HG03103 (cell line): Measurements from ENCODE around the gene ANKFN1.
"Not testable (repeated sequence)": the region's sequence is repeated elsewhere in the genome, so short reads cannot be mapped to it uniquely, and the experiment has no call there.

Experiments used
- ATAC-seq: cut with Tn5 transposase; IDR thresholded peaks from one replicate; pipeline ENCODE4 v1.9.1; 2021; ENCODE audit warnings: low read depth; ENCODE audit not compliant: unreplicated experiment

The ANKFN1 gene

DNA sequence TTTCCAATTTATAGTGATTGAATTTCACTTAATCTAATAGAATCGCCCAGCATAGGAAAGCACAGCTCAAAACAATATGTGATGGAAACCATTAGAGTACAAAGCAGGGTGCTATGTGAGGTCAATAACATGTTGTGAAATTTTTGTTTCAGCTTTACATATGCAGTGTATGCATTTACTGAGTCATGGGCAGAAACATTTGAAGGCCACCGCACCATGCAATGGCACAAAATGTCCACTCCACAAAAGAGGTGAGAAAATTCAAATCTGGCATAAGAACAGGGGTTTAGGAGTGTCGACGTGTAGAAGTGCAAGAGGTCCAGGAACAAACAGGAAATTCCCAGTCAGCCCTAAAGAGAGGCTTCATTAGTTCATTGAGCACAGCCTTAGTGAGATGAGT is 131.2 kb downstream of the ANKFN1 start:
- ATAC-seq = no peak

DNA sequence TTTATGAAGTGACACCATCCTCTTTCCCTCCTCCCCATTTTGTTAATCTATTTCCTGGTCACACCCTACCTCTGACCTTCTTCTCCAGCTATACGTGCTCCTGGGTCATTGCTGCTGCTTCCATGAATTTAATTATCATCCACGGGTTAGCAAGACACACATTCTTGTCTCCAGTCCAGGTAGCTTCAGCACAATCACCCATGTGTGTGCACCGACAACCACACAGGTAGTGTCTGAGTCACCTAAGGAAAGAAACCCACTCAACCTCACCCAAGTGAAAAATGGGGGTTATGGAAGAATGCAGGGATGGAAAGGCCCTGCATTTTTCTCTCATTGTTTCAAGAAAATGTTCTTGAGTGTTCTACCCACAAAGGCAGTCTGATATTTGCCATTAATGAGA is 135.5 kb downstream of the ANKFN1 start:
- ATAC-seq = not testable (repeated sequence)

GRCh38 chr17:56289321-56289720 is 136.0 kb downstream of the ANKFN1 start:
- ATAC-seq = no peak

- no peak for ATAC-seq
Measured at GRCh38 chr17:56290101-56290801, 137.0 kb downstream of the ANKFN1 start.

DNA sequence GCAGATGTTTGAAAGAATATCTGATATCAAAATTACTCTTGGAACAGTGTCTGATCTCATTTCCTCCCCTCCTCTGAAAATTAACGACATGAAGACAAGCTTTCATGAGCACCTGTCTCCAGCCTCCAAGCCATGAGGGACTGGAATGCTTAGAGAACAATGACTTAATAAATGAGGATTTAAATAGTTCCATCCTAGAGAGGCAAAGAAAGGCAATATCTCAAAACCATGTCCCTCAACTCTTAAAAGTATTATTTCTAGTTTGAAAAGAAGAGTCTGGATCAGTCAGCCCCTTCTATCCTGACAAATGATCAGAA is 137.5 kb downstream of the ANKFN1 start:
- ATAC-seq = no peak

DNA sequence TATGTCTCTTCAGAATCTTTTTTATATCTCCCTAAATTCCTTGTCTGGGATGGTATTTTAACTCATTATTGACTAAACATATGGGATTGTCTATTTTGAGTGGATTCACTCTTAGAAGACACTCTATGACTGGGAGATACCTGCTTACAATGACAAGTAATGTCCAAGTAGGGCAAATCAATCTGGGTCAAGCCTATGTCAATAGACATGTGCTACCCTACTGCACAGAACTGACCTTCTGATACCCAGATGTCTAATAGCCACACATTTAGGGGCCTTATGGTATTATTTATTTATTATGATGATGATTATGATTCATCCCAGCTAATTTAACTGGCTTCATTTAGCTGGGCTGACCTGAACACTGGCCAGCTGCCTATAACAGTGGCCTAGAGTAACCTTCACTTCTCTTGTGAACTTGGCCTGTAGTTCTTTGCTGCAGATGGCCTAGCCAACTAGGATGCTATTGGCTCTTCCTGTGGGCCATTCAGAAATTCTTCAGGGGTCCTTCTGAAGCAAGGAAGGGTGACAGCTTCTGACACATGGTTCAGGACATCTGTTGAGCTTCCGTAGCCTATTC is 138.0 kb downstream of the ANKFN1 start:
- no peak for ATAC-seq

DNA sequence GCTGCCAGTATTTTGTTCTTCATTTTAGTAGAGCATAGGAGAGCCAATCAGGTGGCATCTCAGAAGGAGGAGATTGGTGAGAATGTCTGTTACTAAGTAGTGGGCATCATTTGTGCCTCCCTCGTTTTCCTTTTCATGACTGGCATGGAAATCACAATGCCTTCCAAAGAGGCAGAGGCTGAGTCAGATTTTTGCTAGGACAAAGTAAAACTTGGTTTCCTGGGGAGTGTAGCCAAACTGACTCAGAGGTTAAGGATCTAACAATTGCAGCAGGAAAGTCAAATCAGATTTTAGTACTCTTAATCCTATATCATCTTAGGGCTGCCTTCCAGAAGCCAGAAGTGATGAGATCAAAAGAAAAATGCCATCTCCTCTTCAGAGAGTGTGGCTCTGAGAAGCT is 138.7 kb downstream of the ANKFN1 start:
- ATAC-seq = no peak

DNA sequence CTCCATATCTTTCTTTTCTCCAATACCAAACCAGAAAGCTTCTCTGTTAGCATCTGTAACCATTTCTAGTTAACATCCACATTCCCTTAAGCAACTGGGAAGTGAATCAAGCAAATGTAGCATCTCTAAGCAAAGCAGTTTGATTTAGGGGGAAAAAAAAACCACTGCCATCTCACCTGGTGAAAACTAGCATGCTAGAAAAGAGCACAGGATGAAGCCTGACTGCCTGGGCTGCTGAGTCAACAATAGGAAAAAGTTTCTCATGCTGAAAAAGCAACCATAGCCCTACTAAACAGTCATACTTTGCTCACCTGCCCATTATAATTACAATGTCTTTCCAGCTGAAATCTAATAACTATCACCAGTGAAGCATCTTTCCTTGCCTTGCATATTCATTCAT is 139.3 kb downstream of the ANKFN1 start:
- no peak for ATAC-seq

DNA sequence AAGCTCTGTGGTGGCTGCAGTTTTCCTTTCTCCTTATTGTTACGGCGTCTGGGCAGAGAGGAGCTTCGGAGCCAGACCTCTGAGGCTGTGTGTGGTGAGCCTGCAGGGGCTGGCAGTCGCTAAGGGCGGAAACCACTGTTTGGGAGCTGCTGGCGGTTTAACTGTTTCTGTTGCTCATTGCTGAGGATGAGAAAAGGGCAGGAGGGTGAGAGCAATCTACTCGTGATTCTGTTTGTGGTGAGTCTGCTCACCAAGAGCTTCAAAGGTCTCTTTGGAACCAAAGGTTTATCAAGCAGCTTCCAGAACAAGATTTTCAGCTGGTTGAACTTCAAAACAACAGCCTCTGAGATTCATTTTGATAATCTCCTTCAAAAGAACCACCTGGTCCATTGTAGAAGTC is 143.9 kb downstream of the ANKFN1 start:
- no peak for ATAC-seq

DNA sequence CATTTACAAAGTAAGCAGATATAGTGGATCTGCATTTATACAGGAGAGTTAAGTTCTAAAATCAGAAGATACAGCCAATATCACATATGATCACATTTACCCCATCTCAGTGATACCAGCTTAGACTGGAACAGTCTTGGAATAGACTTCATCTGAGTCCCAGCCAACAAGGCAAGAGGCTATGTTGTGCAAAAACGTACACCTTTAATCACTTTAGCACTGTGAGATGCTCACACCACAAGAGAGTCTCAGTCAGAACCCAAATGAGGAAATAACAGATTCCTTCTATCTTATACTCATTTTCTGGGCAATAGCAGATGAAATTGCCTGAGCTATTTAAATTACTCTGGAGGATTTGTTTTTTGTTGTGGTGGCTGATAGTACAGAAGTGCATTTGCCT is 145.6 kb downstream of the ANKFN1 start:
- no peak for ATAC-seq

- ATAC-seq = no peak
Measured at GRCh38 chr17:56300144-56300543, 146.9 kb downstream of the ANKFN1 start.

DNA sequence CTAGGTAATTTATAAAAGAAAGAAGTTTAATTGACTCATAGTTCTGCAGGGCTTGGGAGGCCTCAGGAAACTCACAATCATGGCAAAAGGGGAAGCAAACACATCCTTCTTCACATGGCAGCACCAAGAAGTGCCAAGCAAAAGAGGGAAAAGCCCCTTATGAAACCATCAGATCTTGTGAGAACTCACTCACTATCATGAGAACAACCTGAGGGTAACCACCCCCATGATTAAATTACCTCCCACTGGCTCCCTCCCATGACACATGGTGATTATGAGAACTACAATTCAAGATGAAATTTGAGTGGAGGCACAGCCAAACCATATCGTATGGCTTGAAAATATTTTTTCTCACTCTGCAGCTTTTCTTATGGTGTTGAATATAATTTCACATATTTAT is 151.7 kb downstream of the ANKFN1 start:
- no peak for ATAC-seq

DNA sequence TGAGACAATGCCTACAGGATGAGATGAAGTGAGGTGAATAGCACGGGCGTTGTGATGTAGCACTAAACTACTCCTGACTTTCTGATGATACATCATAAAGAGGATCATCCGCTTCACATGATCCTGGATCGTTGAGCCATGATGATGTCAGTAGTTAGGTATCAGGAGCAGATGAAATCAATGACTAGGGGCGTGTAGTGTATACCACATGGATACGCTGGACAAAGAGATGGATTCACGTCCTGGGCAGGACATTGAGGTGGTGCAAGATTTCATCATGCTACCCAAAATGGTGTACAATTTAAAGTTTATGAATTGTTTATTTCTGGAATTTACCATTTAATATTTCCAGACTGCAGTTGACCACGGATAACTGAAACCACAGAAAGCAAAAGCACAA is 156.6 kb downstream of the ANKFN1 start:
- ATAC-seq = no peak

GRCh38 chr17:56310782-56311181 is 157.5 kb downstream of the ANKFN1 start:
- ATAC-seq = no peak

GRCh38 chr17:56313201-56313600 is 159.9 kb downstream of the ANKFN1 start:
- no peak for ATAC-seq

- ATAC-seq = no peak
Measured at GRCh38 chr17:56314026-56314425, 160.8 kb downstream of the ANKFN1 start.

GRCh38 chr17:56314984-56315602 is 161.8 kb downstream of the ANKFN1 start:
- no peak for ATAC-seq

DNA sequence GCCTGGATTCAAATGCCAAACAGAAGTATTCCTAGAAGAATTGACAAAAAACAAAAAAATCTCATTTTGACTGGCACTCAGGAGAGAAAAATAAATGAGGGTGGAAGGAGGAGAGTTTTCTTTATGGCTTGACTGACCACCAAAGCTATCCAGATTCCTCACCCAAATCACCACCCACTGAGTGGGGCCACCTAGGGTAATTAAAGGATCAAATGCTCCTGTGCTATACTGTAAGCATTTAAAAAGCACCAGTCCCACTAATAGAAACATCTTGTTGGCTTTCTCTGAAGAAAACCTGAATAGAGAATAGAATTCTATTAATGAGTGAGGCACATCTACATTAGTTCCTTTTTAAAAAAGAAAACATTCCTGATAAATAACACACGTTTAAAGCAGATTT is 163.3 kb downstream of the ANKFN1 start:
- no peak for ATAC-seq

- no peak for ATAC-seq
Measured at GRCh38 chr17:56317351-56318208, 164.3 kb downstream of the ANKFN1 start.

DNA sequence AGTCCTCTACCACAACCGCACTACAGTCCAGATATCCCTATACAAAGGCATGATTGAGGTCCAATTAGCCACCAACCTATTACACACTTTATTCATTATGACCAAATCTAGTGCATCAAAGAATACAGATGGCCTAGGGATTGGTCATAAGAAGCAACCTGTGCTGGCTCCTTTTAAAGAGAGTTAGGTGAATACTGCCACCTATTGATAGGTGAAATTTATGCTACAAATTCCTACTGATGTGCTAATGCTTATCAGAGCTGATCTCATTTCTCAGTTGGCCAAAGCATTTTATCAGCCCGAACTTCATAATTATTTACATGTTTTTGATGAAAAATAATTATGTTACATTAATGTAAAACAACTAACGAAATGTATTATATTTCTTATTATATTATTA is 166.3 kb downstream of the ANKFN1 start:
- ATAC-seq = no peak

DNA sequence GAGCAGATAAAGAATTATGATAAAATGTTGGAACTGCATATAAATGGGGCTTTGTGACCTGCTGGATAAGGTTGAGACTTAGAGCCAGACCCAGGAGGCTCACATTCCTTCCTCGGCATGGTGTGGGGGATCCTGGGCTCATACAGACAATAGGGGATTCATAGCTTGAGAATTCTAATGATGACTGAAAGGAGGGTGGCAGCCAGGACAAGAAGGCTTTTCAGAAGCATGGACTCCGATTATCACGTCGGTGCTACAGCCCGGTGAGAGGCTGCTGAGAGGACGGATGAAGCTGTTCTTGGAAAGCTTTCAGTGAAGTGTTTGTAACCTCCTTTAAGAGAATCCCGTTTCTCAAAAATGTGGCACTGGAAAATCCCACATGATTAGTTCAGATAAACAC is 167.2 kb downstream of the ANKFN1 start:
- ATAC-seq = no peak
